EH (cell line): Measurements from ENCODE around the gene LMNTD2.

Source experiments
- DNase-seq: peaks from one replicate; pipeline ENCODE4 v3.0.0-alpha.2; 2015; ENCODE audit warnings: low read depth

LMNTD2 gene

DNA sequence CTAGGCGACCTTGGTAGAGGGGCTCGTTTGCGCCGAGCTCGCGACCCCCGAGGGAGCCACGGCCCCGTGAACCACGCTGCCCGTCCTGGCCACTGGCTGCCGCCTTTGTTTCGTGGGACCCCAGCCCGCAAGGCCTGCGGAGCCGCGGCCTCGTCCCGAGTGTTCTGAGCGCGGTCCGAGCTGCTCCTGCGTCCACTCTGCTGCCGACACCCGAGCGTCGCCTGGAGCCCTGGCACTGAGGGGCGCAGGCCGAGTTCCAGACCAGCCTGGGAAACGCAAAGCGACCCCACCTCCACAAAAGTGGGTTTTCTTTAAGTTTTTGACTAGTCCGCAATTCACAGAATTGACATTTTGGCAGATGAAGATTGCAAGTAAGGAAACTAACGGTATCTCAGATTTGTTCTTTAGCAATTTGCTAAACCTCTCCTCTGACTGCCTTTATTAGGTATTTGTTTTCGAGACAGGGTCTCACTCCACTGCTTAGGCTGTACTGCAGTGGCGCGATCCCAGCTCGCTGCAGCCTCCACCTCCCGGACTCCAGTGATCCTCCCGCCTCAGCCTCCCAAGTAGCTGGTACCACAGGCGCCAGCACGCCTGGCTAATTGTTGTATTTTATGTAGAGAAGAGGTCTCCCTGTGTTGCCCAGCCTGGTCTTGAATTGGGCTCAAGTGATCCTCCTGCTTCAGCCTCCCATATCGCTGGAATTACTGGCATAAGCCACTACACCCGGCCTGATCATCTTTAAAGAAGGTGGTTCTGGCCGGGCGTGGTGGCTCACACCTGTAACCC, 52.6 kb downstream of the LMNTD2 start:
- DNase-seq: no peak

- DNase-seq: peak; percentile 95
Observed at GRCh38 chr11:506995-507726, 53.4 kb downstream of the LMNTD2 start, which contains the start of gene RNH1. TSS of gene RNH1 (minus strand) at chr11:507242. CDS start at chr11:502162, 5,080 bp downstream.

DNA sequence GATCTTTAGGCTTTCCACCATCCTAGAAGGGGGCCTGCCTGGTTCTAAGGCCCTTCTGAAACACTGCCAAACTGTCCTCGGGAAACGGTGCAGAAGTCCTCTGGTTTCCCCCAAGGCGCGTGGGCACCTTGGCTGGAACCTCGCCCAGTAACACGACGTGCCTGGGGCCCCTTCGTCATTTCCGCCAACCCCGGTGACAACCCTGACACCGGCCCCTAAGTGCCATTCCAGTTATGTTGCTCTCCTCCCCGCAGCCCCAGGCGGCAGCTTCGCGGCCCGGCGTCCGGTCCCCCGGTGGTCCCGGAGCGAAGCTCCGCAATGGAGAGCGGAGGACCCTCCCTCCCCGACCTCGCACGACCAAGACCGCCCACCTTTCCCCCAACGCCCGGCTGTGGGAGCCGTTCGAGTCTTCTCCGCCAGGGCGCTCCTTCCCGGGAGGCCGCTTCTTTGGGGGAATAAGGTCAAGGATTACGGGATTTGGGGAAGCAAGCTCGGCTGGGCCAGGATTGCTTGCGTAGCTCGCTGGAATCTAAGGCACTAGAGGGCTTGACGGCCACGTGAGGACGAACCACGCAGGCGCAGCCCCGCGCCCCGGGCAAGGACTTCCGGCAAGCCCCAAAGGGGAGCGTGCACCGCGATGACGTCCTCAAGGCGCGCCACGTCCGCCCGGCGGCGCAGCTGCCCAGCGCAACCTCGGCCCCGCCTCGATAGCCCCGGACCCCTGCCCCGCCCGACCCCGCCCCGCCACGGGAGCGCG, 54.1 kb downstream of the LMNTD2 start:
- peak; percentile 97 for DNase-seq

GRCh38 chr11:504994-505344, 55.6 kb downstream of the LMNTD2 start:
- no peak for DNase-seq
